ENCODE data around the gene HNRNPA1. TPM values are rescaled to one million over a fixed set of nuclear protein-coding genes. Genes with fewer than 3 reads are reported as not detected.
A peak's percentile ranks its signal among the peaks of the same experiment; 100 is the strongest.

HNRNPA1 gene
- total and polyA plus RNA-seq, 9 of the 15 experiments (the other 6 are each of a cell fraction or from before 2014, with no cell fraction given): 1,166 to 2,703 (median 1,815) TPM

GRCh38 chr12:54324617-54325441 is 44.3 kb downstream of the HNRNPA1 start, which contains the start of gene COPZ1 (continued):
- no peak for TF ChIP-seq HOMEZ (CRISPR knock-in tag; IDR thresholded peaks at IDR 0.05)
- TF ChIP-seq CAMTA2 (CRISPR knock-in tag; conservative IDR thresholded peaks at IDR 0.05): no peak
- TF ChIP-seq SRSF9 (IDR thresholded peaks at IDR 0.05; ENCODE audit: borderline replicate concordance, low read depth, low read length): no peak
- TF ChIP-seq ZNF77 (CRISPR knock-in tag; IDR thresholded peaks at IDR 0.05): no peak
- TF ChIP-seq IRF2 (CRISPR knock-in tag; IDR thresholded peaks at IDR 0.05): no peak
- no peak for TF ChIP-seq E2F5 (CRISPR knock-in tag; IDR thresholded peaks at IDR 0.05)
- TF ChIP-seq ZNF717 (CRISPR knock-in tag; IDR thresholded peaks at IDR 0.05): no peak
- no peak for TF ChIP-seq ZNF431 (CRISPR knock-in tag; IDR thresholded peaks at IDR 0.05)
- no peak for TF ChIP-seq KLF1 (tag; IDR thresholded peaks at IDR 0.05)
- TF ChIP-seq NBN (IDR thresholded peaks at IDR 0.05; ENCODE audit: low read depth): peak; percentile 50
- TF ChIP-seq STAT5A (IDR thresholded peaks at IDR 0.05; ENCODE audit: borderline replicate concordance, low read length): no peak; the same call in 1 of the 2 replicates
- no peak; the same call in 1 of the 2 replicates for TF ChIP-seq KAT7 (CRISPR knock-in tag; IDR thresholded peaks at IDR 0.05; ENCODE audit: borderline replicate concordance)
- peak; percentile 100 for TF ChIP-seq ZFX (CRISPR knock-in tag; IDR thresholded peaks at IDR 0.05)
- no peak for TF ChIP-seq FOSL1 (tag; conservative IDR thresholded peaks at IDR 0.05)
- no peak for TF ChIP-seq XRCC4 (IDR thresholded peaks at IDR 0.05; ENCODE audit: extremely low read depth, insufficient read depth, insufficient read length)
- 0 out of 2 replicates have a peak, but pooled peaks have one; percentile 21 for TF ChIP-seq KLF16 (IDR thresholded peaks at IDR 0.05)
- TF ChIP-seq IFI16 (CRISPR knock-in tag; IDR thresholded peaks at IDR 0.05): peak; percentile 69; the same call in 1 of the 2 replicates
- TF ChIP-seq ARID1B (IDR thresholded peaks at IDR 0.05): no peak; the same call in none of the 2 replicates
- peak in 1 of 2 experiments; percentile 61; a peak in 1 of 4 replicates for TF ChIP-seq FOXA3 (CRISPR knock-in tag; conservative IDR thresholded peaks at IDR 0.05 in 1 of 2, IDR thresholded peaks at IDR 0.05 in 1 of 2)
- peak; percentile 94 for TF ChIP-seq RAD51 (IDR thresholded peaks at IDR 0.05; ENCODE audit: borderline replicate concordance, low read depth)
- TF ChIP-seq GABPB1 (CRISPR knock-in tag; IDR thresholded peaks at IDR 0.05): no peak
- TF ChIP-seq ZNF274 (IDR thresholded peaks at IDR 0.05; ENCODE audit: borderline replicate concordance, low read depth, low read length): no peak
- no peak for TF ChIP-seq NUFIP1 (IDR thresholded peaks at IDR 0.05; ENCODE audit: partially characterized antibody)
- no peak for TF ChIP-seq RNF219 (CRISPR knock-in tag; IDR thresholded peaks at IDR 0.05)

Data from K562 (cell line).